HG02981 (cell line): ENCODE results near the gene C9orf152.

Experiments used
- ATAC-seq: cut with Tn5 transposase; IDR thresholded peaks from one replicate; pipeline ENCODE4 v1.9.1; 2021; ENCODE audit warnings: mild to moderate bottlenecking, moderate library complexity; ENCODE audit not compliant: unreplicated experiment

Gene C9orf152

DNA sequence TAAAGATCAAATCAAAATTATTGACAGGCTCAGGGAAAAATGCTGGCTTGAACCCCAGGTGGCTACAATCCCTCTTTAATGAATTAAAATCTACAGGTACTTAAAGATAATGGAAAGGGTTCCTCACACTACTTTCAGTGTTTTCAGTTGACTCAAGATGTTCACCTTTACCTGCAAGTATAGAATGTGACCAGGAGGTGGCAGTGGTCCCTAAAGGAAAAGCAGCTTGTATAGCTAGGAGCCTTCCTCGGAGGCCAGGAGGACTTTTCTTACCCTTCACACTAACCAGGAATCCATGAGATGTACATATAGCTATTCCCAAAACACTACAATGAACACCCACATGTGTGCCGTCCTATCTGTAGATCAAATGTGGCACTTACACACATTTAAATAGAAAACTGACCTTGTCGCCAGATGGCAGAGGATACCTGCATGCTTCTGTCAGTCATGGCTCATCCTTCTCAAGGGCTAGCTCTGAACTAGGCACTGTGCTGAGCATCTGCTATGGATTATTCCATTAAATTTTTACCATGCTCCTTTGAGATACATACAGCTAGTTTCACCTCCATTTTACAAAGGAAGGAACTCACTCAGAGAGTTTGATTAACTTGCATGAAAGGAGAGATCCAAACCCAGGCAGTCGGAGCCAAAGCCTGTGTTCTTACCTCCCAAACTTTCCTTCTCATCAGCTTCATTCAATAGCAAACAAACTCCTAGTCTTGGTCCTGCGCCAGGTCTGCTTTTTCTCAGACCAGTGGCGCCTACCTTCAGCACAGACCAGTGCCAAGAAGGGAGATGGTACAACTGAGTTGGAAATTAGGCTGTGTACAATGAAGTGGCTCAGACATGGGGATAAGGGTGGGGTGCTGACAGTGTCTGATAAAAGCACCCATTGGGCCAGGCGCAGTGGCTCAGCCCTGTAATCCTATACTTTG, 24.5 kb downstream of the C9orf152 start:
- ATAC-seq = peak; percentile 71

DNA sequence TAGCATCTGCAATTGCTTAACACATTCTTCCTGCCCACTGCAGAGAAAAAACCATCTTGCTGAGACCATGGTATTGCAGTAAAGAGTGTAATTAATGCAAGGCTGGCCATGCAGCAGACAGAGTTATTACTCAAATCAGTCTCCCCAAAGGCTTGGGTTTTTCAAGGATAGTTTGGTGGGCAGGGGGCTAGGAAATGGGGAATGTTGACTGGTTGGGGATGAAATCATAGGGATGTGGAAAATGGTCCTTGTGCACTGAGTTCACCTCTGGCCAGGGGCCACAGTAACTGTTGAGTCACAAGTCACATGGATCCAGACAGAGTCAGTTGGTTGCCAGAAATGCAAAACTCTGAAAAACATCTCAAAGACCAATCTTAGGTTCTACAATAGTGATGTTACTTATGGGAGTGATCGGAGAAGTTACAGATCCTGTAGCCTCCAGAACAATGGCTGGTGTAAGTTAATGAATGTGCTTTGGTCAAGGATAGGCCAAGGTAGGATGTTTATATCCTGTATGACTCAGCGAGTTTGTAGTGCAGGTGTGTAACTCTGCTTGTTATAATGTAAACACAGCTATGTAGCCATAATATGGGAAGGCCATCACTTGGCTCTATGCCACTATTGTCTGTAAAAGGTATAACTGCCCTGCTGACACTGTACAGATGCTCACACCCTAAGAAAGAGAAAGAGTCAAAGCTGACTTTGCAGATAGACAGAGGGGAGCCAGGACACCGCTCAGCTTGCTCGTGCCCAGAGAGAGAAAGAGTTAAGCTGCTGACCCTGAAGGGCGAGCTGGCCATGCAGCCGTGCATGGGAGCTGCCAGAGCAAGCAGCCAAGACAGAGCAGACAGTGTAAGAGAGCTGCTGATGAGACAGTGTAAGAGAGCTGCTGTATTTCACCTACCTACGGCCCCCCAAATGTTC, 27.2 kb downstream of the C9orf152 start:
- no peak for ATAC-seq

DNA sequence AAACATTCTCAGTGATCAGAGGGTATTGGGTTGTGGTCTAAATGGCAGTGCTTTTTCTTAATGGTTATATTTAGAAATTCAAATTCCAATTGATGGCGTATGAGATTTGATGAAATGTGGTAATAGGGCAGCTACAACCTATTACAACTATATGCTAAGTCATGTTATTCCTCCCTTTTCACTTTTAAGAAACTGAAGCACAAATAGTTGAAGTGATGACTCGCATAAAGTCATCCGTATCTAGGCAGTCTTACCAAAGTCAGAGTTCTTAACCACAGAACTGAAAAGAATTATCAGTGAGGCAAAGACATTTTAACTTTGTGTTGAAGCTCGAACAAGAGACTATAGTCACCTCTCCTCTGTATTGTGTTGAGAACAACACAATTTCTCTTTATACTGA, 28.2 kb downstream of the C9orf152 start:
- ATAC-seq = no peak

DNA sequence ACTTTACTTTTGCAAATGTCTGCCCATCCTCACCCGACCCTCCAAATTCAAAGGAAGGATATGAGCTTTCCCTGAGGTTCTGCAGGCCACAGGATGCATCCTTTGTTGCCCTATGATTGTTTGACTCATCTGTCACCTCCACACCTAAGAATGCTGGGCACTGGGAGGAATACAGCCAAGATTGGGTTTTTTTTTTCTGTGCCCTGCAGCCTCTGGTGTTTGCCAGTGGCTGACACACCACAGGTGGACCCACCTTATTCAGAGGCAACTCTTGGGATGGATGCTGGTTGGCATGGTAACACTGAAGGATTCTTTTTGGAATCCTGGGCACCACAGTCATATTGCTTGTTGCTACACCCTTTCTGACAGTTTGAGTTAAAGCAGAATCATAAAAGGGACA, 29.7 kb downstream of the C9orf152 start:
- ATAC-seq = no peak

DNA sequence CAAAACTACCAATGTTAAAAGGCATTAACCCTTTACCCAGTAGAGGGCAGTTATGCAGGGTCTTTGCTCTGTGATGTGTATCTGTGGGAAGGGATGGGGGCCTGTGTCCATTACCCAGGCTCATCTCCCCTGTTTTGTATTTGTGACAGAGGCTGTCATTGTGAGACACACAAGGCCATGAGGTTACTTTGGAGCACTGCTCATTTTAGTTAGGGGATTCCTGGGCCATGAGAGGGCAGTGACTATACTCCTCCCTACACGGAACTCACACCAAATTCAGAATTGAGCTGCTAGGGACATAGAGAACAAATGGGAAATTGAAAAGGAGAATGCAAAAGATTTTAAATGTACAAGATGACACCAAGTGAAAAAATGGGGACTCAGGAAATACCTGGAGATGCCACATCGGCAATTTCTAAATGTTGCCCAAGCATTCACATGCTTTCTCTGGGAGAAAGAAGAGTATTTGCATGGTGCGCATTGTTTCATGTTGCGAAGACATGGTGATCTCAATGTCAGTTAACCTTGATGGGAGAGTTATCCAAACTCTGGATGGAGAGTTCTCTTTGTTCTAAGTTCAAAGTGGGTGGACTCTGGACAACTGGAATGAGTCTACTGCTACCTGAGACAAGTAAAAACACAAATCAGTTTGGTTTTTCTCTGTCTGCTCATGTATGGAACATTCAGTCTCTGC, 32.5 kb downstream of the C9orf152 start:
- no peak for ATAC-seq

DNA sequence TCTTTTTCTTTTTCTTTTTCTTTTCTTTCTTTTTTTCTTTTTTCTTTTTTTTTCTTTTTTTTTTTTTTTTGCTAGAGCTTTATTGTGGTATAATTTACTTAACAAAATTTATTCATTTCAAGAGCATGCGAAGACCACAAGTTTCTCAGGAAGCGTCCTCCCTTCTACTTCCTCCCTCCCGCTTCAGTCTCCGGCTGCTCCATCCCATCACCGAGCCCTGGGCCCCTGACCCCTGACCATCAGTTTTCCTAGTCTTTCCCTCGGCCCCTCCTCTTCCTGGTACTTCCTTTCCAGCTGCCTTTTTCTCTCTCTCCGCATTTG, 34.7 kb downstream of the C9orf152 start:
- no peak for ATAC-seq

DNA sequence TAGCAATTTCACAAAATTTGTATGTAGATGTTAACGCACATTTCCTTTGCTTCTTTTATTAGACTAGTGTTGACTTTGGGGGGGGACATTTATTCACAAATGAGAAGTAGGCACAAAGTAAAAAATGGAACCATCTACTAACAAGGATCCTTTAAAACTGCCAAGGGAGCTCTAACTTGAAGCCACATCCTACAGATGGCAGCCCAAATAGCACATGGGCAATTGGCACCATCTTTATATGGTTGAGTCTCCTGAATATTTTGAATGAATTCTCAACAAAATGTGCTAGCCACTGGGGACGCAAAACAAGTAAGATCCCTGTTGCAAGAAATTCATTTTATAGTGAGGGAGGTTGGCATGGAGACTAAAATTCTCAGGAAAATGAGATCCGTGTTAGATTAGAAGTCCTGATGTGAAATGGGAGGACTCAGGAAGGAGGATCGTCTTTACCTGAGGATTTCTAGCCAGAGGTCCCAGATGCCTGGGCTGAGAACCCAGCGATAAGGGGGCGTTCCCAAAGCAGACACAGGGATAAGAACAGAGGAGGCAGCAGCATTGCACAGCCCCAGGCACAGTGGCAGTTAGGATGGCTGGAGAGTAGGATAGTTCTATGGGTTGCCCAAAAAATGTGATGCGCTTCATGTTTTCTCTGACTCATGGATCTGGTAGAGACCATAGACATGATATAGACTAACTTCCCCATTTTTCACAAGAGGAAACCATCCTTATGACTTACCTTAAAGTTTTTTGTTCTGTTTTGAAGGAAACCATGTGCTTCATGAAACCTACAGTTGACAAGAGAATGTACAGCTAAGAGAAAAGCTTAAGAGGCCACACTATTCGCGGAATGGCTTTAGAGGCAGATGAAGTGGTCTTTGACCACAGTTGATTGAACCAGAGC, 37.4 kb downstream of the C9orf152 start:
- no peak for ATAC-seq

DNA sequence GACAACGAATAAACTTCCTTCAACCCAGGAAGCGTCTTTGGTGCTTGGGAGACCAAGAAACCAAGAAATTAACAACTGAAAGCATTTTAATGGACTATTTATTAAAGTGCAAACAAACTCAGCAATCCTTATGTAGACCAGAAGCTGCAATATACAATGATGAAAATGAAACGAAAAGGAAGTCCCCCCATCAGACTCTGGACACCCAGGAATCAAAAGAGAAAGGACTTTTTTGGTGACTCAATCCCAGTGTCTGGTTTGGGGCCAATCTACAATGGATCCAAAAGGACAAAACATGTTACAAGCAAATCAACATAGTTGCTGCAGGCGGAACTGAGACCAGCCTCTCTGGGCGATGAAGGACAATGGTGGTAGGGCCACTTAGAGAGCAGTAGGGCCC, 39.5 kb downstream of the C9orf152 start:
- ATAC-seq = no peak

DNA sequence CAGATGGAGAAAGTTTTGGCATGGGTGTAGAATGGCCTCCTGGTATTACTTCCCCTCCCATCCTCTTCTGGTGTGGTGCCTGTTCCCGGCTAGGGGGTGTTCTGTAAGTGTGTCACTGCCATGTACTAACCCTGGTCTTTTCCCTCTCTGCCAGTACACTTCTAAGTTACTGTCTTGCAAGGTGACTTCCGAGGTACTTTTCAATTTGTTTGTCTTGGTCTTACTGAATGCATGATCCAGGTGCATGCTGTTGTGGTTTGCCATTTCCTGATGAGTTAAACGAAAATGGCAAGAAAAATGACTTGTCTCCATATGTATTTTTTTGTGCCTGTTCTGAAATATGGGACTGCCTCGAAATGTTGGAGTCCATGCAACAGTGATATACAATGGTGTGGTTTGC, 46.0 kb downstream of the C9orf152 start:
- no peak for ATAC-seq

DNA sequence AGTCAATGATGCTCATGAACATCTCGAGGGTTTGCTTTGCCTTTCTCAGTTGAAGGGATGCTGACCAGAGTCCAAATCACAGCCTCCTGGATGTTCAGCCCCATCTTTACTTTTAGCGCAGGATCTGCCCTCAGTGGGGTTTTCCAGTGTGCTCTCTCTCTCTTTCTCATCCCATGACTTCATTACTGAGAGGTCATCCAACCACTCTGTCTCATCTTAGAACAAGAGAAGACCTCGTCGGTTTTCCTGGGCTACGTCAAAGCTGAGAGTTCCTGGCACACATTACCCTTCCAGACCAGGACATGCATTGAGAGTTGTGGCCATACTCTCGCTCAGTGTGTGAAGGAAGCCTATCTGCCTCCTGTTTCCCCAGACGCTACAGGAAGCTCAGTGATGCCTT, 47.3 kb downstream of the C9orf152 start:
- ATAC-seq = no peak

DNA sequence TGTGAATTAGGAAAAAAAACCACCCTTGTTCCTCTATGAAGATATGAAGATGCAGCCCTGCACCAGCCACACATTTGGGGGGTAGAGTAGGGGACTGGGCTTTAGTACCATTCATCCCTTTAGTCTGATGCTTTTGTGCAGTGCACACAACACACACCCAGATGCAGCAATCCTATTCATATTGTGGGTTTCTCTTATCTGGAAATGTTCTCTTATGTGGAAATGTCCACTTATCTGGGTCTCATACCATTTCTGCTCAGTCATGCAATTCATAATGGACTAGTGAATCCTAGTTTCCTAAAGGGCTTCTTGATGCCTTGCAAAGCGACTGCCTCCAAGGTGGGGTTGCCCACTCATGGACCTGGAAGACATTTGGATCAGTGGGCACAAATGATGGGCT, 47.8 kb downstream of the C9orf152 start:
- no peak for ATAC-seq

DNA sequence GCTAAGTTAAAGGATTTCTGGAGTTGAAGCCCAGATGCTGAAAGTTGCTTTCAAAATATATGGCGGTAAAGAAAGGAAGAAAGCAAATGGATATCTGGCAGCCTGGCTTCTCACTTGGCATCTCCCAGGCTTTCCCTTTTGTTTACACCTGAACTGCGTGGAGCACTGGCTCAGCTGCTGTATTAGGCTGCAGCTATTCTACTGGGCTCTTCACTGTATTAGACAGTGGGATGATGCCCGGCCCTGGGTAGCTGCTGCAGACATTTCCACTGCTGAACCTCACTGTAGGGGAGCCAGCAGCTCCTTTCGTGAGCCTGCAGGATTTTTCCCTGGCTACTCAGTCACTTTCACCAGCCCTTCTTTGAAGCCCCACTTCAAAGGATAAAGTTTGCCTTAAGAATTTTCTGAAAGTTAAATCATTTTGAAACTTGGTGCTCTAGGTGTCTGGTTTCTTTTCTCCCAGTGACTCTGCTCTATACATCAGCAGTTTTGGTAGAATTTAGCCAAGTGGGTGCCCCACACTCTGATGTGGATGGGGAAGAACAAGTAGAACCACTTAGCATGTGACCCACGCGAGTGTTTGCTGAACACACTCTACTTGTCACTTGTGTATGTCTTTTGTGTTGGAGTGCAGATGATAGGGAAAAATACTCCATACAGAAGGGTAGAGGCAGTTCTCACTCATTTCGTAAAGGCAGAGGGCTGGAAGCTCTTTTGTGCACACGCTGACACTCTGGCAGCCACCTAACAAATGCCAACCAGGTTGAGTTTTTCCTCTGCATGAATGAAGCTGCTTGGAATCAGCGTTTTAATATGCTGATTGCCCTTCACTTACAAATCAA, 49.9 kb downstream of the C9orf152 start:
- ATAC-seq = no peak

DNA sequence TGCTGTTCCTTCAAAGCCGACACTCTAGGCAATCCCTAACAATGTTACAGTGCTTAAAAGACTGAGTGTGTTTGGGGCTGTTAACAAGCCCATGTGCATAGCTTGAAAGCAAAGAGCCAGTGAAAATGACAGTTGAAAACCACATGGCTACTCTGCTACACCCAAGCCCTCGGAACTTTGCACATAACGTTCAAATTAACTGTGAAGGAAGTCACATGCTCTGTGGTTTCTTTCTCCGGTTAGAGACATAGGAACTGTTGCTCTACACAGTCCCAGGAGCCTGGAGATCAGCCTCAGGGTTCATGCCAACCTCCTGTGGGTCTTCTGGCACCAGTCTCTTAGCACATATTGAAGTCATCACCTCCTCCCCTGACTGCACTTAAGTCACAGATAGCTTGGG, 51.1 kb downstream of the C9orf152 start:
- peak; percentile 64 for ATAC-seq

DNA sequence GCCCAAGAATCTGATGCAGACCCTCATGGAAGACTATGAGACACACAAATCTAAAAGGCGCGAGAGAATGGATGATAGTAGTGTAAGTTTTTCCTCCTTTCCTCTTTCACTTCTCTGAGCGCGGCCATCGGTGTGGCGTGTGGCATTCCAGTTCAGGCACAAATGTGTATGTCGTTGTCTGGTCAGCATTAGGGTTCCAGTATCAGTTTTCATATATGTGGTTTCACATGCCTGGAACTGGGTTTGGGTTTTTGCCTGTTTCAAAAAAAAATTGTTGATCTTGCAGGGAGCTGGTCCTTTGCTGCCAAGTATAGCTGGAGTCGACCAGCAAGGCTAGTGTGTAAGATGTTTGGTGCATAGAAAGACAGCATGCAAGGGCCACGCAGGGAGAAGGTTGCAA, 51.5 kb downstream of the C9orf152 start:
- peak; percentile 8 for ATAC-seq

DNA sequence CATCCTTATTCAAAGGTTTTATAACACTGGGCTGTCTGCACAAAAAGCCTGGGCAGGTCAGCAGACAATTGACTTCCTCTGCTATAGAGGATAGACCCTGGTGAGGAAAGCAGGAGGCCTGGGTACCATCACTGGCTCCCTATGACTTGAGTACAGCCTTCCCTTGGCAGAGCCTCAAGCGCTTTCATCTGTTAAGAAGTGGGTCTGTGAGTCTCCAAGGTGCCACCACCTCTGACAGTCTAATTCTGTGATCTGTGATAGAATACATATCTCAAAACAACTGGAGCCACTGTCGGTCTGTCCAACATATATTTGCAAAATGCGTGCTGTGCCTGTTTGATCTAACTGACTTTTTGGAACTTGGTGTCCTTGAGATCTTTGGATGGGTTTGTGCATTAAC, 52.2 kb downstream of the C9orf152 start:
- ATAC-seq = no peak

DNA sequence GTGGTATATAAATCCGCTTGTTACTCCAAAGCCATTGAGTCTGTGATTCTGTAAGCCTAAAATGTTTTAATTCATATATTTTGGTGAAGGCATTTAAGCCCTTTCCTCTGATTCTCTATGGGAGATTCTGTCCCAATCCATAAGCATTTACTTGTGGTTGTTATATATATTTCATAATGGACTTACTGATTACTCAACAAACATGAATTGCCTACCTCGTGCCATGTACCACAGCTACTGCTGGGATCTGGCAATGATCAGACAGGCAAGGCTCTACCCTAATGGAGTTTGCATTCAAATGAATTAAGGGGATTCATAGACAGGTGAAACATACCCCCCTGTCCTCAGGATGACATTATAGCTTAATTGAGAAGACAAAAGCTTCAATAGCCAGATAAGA, 54.5 kb downstream of the C9orf152 start:
- ATAC-seq = no peak

DNA sequence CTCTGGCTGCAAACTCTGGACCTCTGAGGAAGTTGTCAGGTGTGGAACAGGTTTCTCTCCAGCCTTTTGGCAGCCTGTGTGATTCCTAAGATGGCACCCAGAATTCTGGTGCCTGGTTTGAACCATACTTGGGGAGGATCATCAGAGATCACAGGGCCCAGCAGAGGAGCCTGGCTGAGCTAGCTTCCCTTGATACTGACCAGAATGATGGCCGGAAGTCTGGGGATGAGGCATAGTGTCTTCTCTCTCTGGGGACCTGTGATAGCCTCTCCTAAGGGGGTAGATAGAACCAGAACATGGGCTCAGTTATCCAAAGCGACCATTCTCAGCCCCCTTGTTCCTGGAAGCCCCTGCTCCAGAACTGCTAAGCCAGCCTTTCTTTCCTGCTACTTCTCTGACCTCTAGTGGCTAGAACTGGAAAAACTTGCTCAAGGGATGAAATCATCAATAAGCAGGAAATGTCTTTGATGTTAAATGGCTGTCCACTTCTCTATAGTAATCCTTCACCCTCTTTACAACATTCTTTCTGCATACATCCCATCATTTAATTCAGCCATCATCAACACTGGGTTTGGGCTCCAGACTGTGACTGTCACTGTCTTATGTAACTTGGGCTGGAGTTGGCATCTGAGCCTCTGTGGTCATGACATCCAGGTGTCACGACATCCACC, 55.1 kb downstream of the C9orf152 start:
- ATAC-seq = no peak
